Hepatocyte (in vitro differentiated cells): ENCODE measurements around the gene GRIN3B. TPM values are rescaled to one million over a fixed set of nuclear protein-coding genes. Genes with fewer than 3 reads are reported as not detected.

Experiments used
- DNase-seq: peaks from one replicate; pipeline ENCODE4 v3.0.0-alpha.2; 2016; ENCODE audit warnings: low spot score
- H2AFZ ChIP-seq: fragments of 200-600 bp; sonication (generic); 2 replicates; pipeline ENCODE4 v1.6.0; 2016; ENCODE audit warnings: antibody characterized with exemption, mild to moderate bottlenecking
- H3K27ac ChIP-seq: fragments of 200-600 bp; sonication (generic); 2 replicates; pipeline ENCODE4 v1.5.1; 2016; ENCODE audit warnings: mild to moderate bottlenecking
- H3K27me3 ChIP-seq: fragments of 200-600 bp; sonication (generic); 2 replicates; pipeline ENCODE4 v1.6.1; 2016
- H3K36me3 ChIP-seq: fragments of 200-600 bp; sonication (generic); replicated peaks from 2 replicates; pipeline ENCODE4 v1.5.1; 2016; ENCODE audit warnings: low read depth; ENCODE audit not compliant: insufficient read depth
- H3K4me1 ChIP-seq: fragments of 200-600 bp; sonication (generic); 2 replicates; pipeline ENCODE4 v1.5.1; 2016; ENCODE audit warnings: mild to moderate bottlenecking, moderate library complexity; ENCODE audit not compliant: insufficient read depth
- H3K4me2 ChIP-seq: fragments of 200-600 bp; sonication (generic); 2 replicates; pipeline ENCODE4 v1.6.0; 2016
- H3K4me3 ChIP-seq: fragments of 200-600 bp; sonication (generic); 2 replicates; pipeline ENCODE4 v1.5.1; 2016; ENCODE audit warnings: mild to moderate bottlenecking
- H3K79me2 ChIP-seq: fragments of 200-600 bp; sonication (generic); 2 replicates; pipeline ENCODE4 v1.6.0; 2017; ENCODE audit warnings: mild to moderate bottlenecking
- H3K9me2 ChIP-seq: fragments of 200-600 bp; sonication (generic); replicated peaks from 2 replicates; pipeline ENCODE4 v1.6.0; 2017; ENCODE audit warnings: mild to moderate bottlenecking; ENCODE audit not compliant: insufficient read depth
- H3K9me3 ChIP-seq: fragments of 200-600 bp; sonication (generic); 2 replicates; pipeline ENCODE4 v1.5.1; 2016; ENCODE audit warnings: low read depth, mild to moderate bottlenecking
- H4K20me1 ChIP-seq: fragments of 200-600 bp; sonication (generic); 2 replicates; pipeline ENCODE4 v1.6.0; 2016; ENCODE audit warnings: mild to moderate bottlenecking; ENCODE audit not compliant: insufficient read depth, poor library complexity, severe bottlenecking
- CTCF ChIP-seq: fragments of 200-600 bp; sonication (generic); IDR thresholded peaks from 2 replicates; pipeline ENCODE4 v1.5.1; 2016; ENCODE audit warnings: antibody characterized with exemption, mild to moderate bottlenecking; ENCODE audit not compliant: poor library complexity
- EZH2 ChIP-seq: fragments of 200-600 bp; sonication (generic); IDR thresholded peaks from 2 replicates; pipeline ENCODE4 v1.6.1; 2016; ENCODE audit warnings: antibody characterized with exemption, mild to moderate bottlenecking, borderline replicate concordance
- EZH2phosphoT487 ChIP-seq: fragments of 200-600 bp; sonication (generic); IDR thresholded peaks from one replicate; pipeline ENCODE4 v1.6.1; 2018; ENCODE audit warnings: antibody characterized with exemption, mild to moderate bottlenecking, low read depth, moderate library complexity; ENCODE audit not compliant: unreplicated experiment, severe bottlenecking
- WGBS: methylation state at CpG from one replicate; pipeline ENCODE4 v1.1.6; 2016; ENCODE audit warnings: low lambda C conversion rate; ENCODE audit errors: missing lambda C conversion rate; 5-methylcytosine and 5-hydroxymethylcytosine counted together
- polyA plus RNA-seq: library from polyadenylated mRNA; unstranded; fragments of >200 nt; fragmentation: Nextera tagmentation; extraction: Ambion mirVana; gene quantifications from 2 replicates; pipeline ENCODE4 v1.2.1, GENCODE V29; 2016
- total RNA-seq: library from RNA; depleted of rRNA; stranded (reverse); fragments of >200 nt; gene quantifications from 2 replicates; pipeline ENCODE4 v1.2.3, GENCODE V29; 2014

The GRIN3B gene
- total and polyA plus RNA-seq, 2 experiments from 2014 or later = 0.30 to 0.48 TPM

DNA sequence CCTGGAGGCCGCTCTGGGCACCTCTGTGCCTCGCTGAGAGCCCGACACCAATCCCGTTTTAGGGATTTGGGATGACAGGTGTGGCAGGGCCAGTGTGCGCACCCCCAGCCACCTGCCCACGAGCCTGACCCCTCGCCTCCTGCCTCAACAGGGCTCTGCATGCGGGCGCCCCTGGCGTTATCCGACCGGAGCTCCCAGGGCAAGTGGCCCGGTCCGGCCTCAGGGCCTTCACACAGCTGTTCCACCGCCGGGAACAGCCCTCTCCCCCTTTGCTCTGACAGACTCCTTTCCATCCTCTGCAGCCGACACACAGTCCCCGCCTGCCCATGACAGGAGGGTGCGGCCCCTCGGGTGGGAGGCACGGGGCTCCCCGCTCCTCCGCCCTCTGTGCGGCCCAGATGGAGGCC lies 23.2 kb upstream of the GRIN3B start:
- TF ChIP-seq CTCF = no peak
- no peak for TF ChIP-seq EZH2
- no peak for TF ChIP-seq EZH2phosphoT487
- Histone ChIP-seq H3K9me3 (no peaks in the 10 kb centered on the region), H3K36me3 (no peaks in the 10 kb centered on the region), H3K4me1 (peaks cover 15% of the 10 kb centered on the region), H3K4me2 (no peak overlapping the region), H2AFZ (no peak overlapping the region), H3K27ac (no peak overlapping the region), H3K27me3 (no peaks in the 10 kb centered on the region), H3K79me2 (peaks cover 7% of the 10 kb centered on the region), H3K9me2 (no peaks in the 10 kb centered on the region), H3K4me3 (no peak overlapping the region), H4K20me1 (no peaks in the 10 kb centered on the region)
- DNase-seq = no peak
- 84% methylated on average over 23 of the region's 24 CpGs for WGBS

DNA sequence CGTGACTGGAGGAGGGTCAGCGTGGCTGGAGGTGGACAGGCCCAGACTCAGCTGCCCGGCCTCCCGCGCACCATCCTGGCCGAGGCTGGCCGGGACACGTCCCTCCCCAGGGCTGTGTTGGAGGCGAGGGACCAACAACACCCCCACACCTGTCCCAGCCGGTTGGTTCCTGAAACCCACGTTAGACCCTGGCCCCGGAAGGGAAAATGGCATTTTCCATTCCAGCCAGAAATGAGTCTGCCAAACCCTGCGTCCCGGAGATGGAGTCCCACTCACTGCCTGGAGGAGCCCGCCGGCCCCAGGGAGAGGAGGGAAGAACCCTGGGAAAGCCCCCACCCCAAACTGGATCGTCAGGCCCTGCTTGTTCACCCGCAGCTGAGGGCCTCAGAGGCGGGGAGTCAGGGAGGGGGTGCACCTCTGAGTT lies 20.9 kb upstream of the GRIN3B start:
- Histone ChIP-seq H3K27me3 (no peaks in the 10 kb centered on the region), H3K4me3 (no peak overlapping the region), H3K79me2 (peaks cover 6% of the 10 kb centered on the region), H2AFZ (no peak overlapping the region), H3K4me2 (no peak overlapping the region), H3K27ac (peak overlapping the region; percentile 48), H4K20me1 (no peaks in the 10 kb centered on the region), H3K9me3 (no peaks in the 10 kb centered on the region), H3K36me3 (no peaks in the 10 kb centered on the region), H3K4me1 (peaks cover 26% of the 10 kb centered on the region), H3K9me2 (no peaks in the 10 kb centered on the region)
- DNase-seq = peak; percentile 43
- 62% methylated on average over 17 of the region's 19 CpGs for WGBS
- TF ChIP-seq EZH2phosphoT487 (no peak), EZH2 (no peak), CTCF (no peak)

DNA sequence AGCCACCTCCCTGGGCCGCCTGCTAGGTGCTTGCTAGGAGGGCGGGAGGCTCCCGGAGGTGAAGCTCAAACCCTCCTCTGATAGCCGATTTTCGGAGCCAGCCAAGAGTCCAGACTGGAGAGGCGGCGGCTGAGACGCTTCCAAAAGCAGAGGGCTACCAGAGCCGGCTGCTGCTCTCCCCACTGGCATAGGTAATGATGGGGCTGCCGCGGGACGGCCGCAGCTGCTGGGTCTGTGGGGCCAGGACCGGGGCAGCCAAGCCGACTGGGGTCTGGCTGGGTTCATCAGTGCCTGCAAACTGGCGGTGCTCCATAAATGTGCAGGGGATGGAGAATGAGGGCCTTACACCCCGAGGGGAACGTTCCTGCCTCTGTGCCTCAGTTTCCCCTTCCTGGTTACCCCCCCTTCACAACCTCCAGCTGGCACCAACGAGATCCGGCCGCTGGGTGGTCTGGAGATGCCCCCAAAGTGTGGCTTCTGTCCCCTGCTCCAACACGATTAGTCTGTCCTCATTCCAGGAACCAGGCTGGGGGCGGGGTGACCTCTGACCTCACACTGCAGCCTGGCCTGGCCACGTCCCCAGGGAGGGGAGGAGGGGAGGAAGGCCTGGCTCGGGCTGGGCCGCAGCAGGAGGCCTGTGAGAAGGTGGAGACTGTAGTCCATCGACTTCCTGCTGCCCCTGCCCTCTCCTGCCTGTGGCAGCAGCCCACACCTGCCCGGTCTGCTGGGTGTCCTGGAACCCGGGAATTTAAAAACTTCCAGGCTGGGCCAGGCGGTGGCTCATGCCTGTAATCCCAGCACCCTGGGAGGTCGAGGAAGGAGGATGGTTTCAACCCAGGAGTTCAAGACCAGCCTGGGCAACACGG lies 19.9 kb upstream of the GRIN3B start:
- Histone ChIP-seq H3K27ac (peak overlapping the region; percentile 60), H3K4me3 (no peak overlapping the region), H3K36me3 (no peaks in the 10 kb centered on the region), H3K9me2 (no peaks in the 10 kb centered on the region), H3K27me3 (no peaks in the 10 kb centered on the region), H3K9me3 (no peaks in the 10 kb centered on the region), H3K4me2 (peak overlapping the region; percentile 68), H3K4me1 (peaks cover 26% of the 10 kb centered on the region), H3K79me2 (peaks cover 16% of the 10 kb centered on the region), H2AFZ (no peak overlapping the region), H4K20me1 (no peaks in the 10 kb centered on the region)
- 27% methylated on average over 30 of the region's 32 CpGs for WGBS
- TF ChIP-seq CTCF = no peak
- no peak for TF ChIP-seq EZH2
- no peak for TF ChIP-seq EZH2phosphoT487
- DNase-seq = peak; percentile 64
